HUES64 (cell line): ENCODE data around the gene CD177.

ENCODE experiments used
- H3K27ac ChIP-seq: 2 replicates; pipeline ENCODE4 v1.7.0; 2013; ENCODE audit warnings: low read depth, low read length, inconsistent platforms
- H3K27me3 ChIP-seq: 2 replicates; pipeline ENCODE4 v1.6.1; 2013; ENCODE audit warnings: mild to moderate bottlenecking, low read length; ENCODE audit not compliant: insufficient read depth
- H3K36me3 ChIP-seq: 2 replicates; pipeline ENCODE4 v1.6.1; 2013; ENCODE audit warnings: mild to moderate bottlenecking, low read length; ENCODE audit not compliant: insufficient read depth
- H3K4me1 ChIP-seq: 2 replicates; pipeline ENCODE4 v1.6.1; 2013; ENCODE audit warnings: mild to moderate bottlenecking, low read length, moderate library complexity; ENCODE audit not compliant: insufficient read depth
- H3K4me3 ChIP-seq: 2 replicates; pipeline ENCODE4 v1.5.1; 2013; ENCODE audit warnings: mild to moderate bottlenecking, low read length, moderate library complexity
- H3K9ac ChIP-seq: 2 replicates; pipeline ENCODE4 v1.6.1; 2013; ENCODE audit warnings: mild to moderate bottlenecking, low read depth, low read length
- H3K9me3 ChIP-seq: 2 replicates; pipeline ENCODE4 v1.6.1; 2013; ENCODE audit warnings: low read depth, low read length; ENCODE audit not compliant: insufficient read depth
- WGBS: fragments of 150-250, 120-280 bp; methylation state at CpG from one replicate; pipeline ENCODE4 v1.1.7; 2013; ENCODE audit warnings: missing lambda C conversion rate; 5-methylcytosine and 5-hydroxymethylcytosine counted together

CD177 gene

GRCh38 chr19:43412441-43412840 lies 59.0 kb downstream of the CD177 start:
- H3K4me3 ChIP-seq = no peak overlapping the region
- H3K9me3 ChIP-seq = 0 out of 2 replicates have a peak, but pooled peaks cover 3% of the 10 kb centered on the region
- H3K36me3 ChIP-seq = no peaks in the 10 kb centered on the region
- no peaks in the 10 kb centered on the region for H3K27me3 ChIP-seq
- no peaks in the 10 kb centered on the region for H3K4me1 ChIP-seq
- 93% methylated on average over 6 of the region's 6 CpGs for WGBS
- no peak overlapping the region for H3K27ac ChIP-seq
- H3K9ac ChIP-seq = no peak overlapping the region
